ENCODE measurements around the gene WNT1. TPM values are rescaled to one million over a fixed set of nuclear protein-coding genes. Genes with fewer than 3 reads are reported as not detected.

Gene WNT1
- total RNA-seq, 1 donor from 2014 or later: not detected

GRCh38 chr12:49022558-49023178 is 44.5 kb downstream of the WNT1 start:
- no peak overlapping the region for H2AFZ ChIP-seq (replicated peaks)
- no peaks in the 10 kb centered on the region for H3K79me2 ChIP-seq (ENCODE audit: low read depth)
- Mint-ChIP-seq H3K9me3 (no peaks in the 10 kb centered on the region), H3K27me3 (ENCODE audit: insufficient read depth, low read depth) (no peaks in the 10 kb centered on the region), H3K4me1 (peaks cover 15% of the 10 kb centered on the region), H3K4me3 (no peak overlapping the region), H3K36me3 (peaks cover 36% of the 10 kb centered on the region), H3K27ac (no peak overlapping the region)
- TF ChIP-seq CTCF (IDR thresholded peaks at IDR 0.05) (no peak), EZH2 (IDR thresholded peaks at IDR 0.05) (no peak), EZH2phosphoT487 (IDR thresholded peaks at IDR 0.05) (no peak)
- no peaks in the 10 kb centered on the region for H4K20me1 ChIP-seq (ENCODE audit: low read depth)
- no peaks in the 10 kb centered on the region for H3K9me3 ChIP-seq (ENCODE audit: low read depth)
- no peak overlapping the region for H3K27ac ChIP-seq
- H3K36me3 ChIP-seq: peaks cover 2% of the 10 kb centered on the region
- no peak overlapping the region for H3K9ac ChIP-seq
- no peak overlapping the region for H3K4me3 ChIP-seq
- H3K4me1 ChIP-seq: peaks cover 1% of the 10 kb centered on the region
- H3K27me3 ChIP-seq: no peaks in the 10 kb centered on the region
- no peak overlapping the region for H3K4me2 ChIP-seq
- DNase-seq (ENCODE audit: low spot score): no peak
- peaks cover 24% of the 10 kb centered on the region for H3F3A ChIP-seq (ENCODE audit: low read depth)

GRCh38 chr12:49023812-49024211 is 45.7 kb downstream of the WNT1 start:
- Mint-ChIP-seq H3K27ac (no peak overlapping the region), H3K27me3 (ENCODE audit: insufficient read depth, low read depth) (no peaks in the 10 kb centered on the region), H3K9me3 (no peaks in the 10 kb centered on the region), H3K36me3 (peaks cover 41% of the 10 kb centered on the region), H3K4me1 (peaks cover 10% of the 10 kb centered on the region), H3K4me3 (no peak overlapping the region)
- DNase-seq (ENCODE audit: low spot score): no peak
- H3K27ac ChIP-seq: no peak overlapping the region
- TF ChIP-seq CTCF (IDR thresholded peaks at IDR 0.05) (no peak), EZH2 (IDR thresholded peaks at IDR 0.05) (no peak), EZH2phosphoT487 (IDR thresholded peaks at IDR 0.05) (no peak)
- no peaks in the 10 kb centered on the region for H3K27me3 ChIP-seq
- no peaks in the 10 kb centered on the region for H3K9me3 ChIP-seq (ENCODE audit: low read depth)
- H3K4me3 ChIP-seq: no peak overlapping the region
- H3K4me1 ChIP-seq: no peaks in the 10 kb centered on the region
- H3K79me2 ChIP-seq (ENCODE audit: low read depth): no peaks in the 10 kb centered on the region
- H3F3A ChIP-seq (ENCODE audit: low read depth): peaks cover 15% of the 10 kb centered on the region
- peaks cover 2% of the 10 kb centered on the region for H3K36me3 ChIP-seq
- H2AFZ ChIP-seq (replicated peaks): no peak overlapping the region
- no peaks in the 10 kb centered on the region for H4K20me1 ChIP-seq (ENCODE audit: low read depth)
- H3K9ac ChIP-seq: no peak overlapping the region
- no peak overlapping the region for H3K4me2 ChIP-seq

GRCh38 chr12:49024543-49024942 is 46.4 kb downstream of the WNT1 start:
- Histone ChIP-seq H3F3A (ENCODE audit: low read depth) (peaks cover 8% of the 10 kb centered on the region), H3K4me1 (no peaks in the 10 kb centered on the region), H3K9ac (no peak overlapping the region), H2AFZ (replicated peaks) (no peak overlapping the region), H3K79me2 (ENCODE audit: low read depth) (no peaks in the 10 kb centered on the region), H3K36me3 (peaks cover 2% of the 10 kb centered on the region), H3K4me2 (no peak overlapping the region), H3K27ac (no peak overlapping the region), H3K27me3 (no peaks in the 10 kb centered on the region), H4K20me1 (ENCODE audit: low read depth) (no peaks in the 10 kb centered on the region), H3K9me3 (ENCODE audit: low read depth) (no peaks in the 10 kb centered on the region), H3K4me3 (no peak overlapping the region)
- H3K4me3 Mint-ChIP-seq: no peak overlapping the region
- no peaks in the 10 kb centered on the region for H3K9me3 Mint-ChIP-seq
- peaks cover 2% of the 10 kb centered on the region for H3K27me3 Mint-ChIP-seq (ENCODE audit: insufficient read depth, low read depth)
- DNase-seq (ENCODE audit: low spot score): no peak
- no peak overlapping the region for H3K27ac Mint-ChIP-seq
- no peak for TF ChIP-seq CTCF (IDR thresholded peaks at IDR 0.05)
- no peak for TF ChIP-seq EZH2phosphoT487 (IDR thresholded peaks at IDR 0.05)
- no peak for TF ChIP-seq EZH2 (IDR thresholded peaks at IDR 0.05)
- H3K36me3 Mint-ChIP-seq: peaks cover 45% of the 10 kb centered on the region
- peaks cover 4% of the 10 kb centered on the region for H3K4me1 Mint-ChIP-seq
